ENCODE data around the gene VMO1. TPM values are rescaled to one million over a fixed set of nuclear protein-coding genes. Genes with fewer than 3 reads are reported as not detected.

The VMO1 gene
- total and polyA plus RNA-seq, 9 of the 15 experiments (the other 6 are each of a cell fraction or from before 2014, with no cell fraction given) = 0.31 TPM; not detected in 8

DNA sequence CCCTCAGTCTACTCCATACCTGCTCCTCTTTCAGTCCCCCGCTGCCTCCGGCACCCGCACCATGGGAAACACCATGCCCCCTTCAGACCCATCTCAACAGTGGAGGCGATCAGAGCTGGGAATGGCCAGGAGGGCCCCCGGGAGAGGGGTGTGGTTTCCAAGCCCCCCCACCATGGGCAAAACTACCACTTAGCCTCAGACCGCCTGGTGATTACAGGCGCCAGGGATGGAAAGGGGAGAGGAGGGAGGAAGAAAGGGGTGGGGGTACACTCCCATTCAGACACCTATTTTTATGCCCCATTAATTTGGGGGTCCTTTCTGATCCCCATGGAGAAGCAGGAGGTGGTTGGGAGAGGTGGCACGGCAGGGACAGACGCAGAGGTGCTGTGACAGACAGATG lies 16.1 kb upstream of the VMO1 start, which contains the start of gene C17orf114:
C17orf114 (minus strand) TSS at position 101 of the 400 bp plus-strand sequence.
- no peak for ATAC-seq
- in situ Hi-C loops (cut with MboI) (loop anchor here (5.0 kb wide), 1 partner anchor 80 kb away; no protein-coding TSS in a partner anchor), intact Hi-C loops (cut with micrococcal nuclease) (no loop called here)
- H3K79me2 ChIP-seq (ENCODE audit: control insufficient read depth, insufficient read depth, low read length) = peaks cover 3% of the 10 kb centered on the region
- H3K27me3 ChIP-seq (ENCODE audit: control insufficient read depth in 2 of 2, insufficient read depth in 2 of 2, low read length in 2 of 2) = no peaks in the 10 kb centered on the region
- H3K36me3 ChIP-seq (ENCODE audit: control insufficient read depth, insufficient read depth, low read length) = peaks cover 18% of the 10 kb centered on the region; the same call in 2 of the 3 replicates
- 78% methylated on average over 5 of the region's 9 CpGs for WGBS (ENCODE audit: insufficient coverage, low coverage, missing lambda C conversion rate)
- no peaks in the 10 kb centered on the region for H4K20me1 ChIP-seq (replicated peaks; ENCODE audit: control insufficient read depth, insufficient read depth, low read length)
- no peak within 1 kb of the TSS for H3K9ac ChIP-seq (ENCODE audit: insufficient read depth in 1 of 2, low read depth in 2 of 2, low read length in 2 of 2)
- no peak within 1 kb of the TSS for H2AFZ ChIP-seq (ENCODE audit: low read depth, low read length)
- no peak for TF ChIP-seq ZFP1 (CRISPR knock-in tag; IDR thresholded peaks at IDR 0.05)
- TF ChIP-seq PHTF2 (CRISPR knock-in tag; IDR thresholded peaks at IDR 0.05) = no peak
- no peak for TF ChIP-seq RFX7 (CRISPR knock-in tag; IDR thresholded peaks at IDR 0.05)
- TF ChIP-seq YY1 (IDR thresholded peaks at IDR 0.05; ENCODE audit: borderline replicate concordance in 1 of 3, control insufficient read depth in 1 of 3, extremely low read depth in 1 of 3, insufficient read depth in 3 of 3, insufficient read length in 1 of 3, insufficient replicate concordance in 2 of 3, low read depth in 1 of 3, low read length in 2 of 3) = no peak
- no peak for TF ChIP-seq NR4A1 (CRISPR knock-in tag; IDR thresholded peaks at IDR 0.05)
- TF ChIP-seq NR4A1 (tag; IDR thresholded peaks at IDR 0.05) = no peak
- TF ChIP-seq, protein P1, sequence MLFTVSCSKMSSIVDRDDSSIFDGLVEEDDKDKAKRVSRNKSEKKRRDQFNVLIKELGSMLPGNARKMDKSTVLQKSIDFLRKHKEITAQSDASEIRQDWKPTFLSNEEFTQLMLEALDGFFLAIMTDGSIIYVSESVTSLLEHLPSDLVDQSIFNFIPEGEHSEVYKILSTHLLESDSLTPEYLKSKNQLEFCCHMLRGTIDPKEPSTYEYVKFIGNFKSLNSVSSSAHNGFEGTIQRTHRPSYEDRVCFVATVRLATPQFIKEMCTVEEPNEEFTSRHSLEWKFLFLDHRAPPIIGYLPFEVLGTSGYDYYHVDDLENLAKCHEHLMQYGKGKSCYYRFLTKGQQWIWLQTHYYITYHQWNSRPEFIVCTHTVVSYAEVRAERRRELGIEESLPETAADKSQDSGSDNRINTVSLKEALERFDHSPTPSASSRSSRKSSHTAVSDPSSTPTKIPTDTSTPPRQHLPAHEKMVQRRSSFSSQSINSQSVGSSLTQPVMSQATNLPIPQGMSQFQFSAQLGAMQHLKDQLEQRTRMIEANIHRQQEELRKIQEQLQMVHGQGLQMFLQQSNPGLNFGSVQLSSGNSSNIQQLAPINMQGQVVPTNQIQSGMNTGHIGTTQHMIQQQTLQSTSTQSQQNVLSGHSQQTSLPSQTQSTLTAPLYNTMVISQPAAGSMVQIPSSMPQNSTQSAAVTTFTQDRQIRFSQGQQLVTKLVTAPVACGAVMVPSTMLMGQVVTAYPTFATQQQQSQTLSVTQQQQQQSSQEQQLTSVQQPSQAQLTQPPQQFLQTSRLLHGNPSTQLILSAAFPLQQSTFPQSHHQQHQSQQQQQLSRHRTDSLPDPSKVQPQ (CRISPR knock-in tag; IDR thresholded peaks at IDR 0.05; ENCODE audit: borderline replicate concordance) = no peak
- no peaks in the 10 kb centered on the region for H3K9me1 ChIP-seq (ENCODE audit: control insufficient read depth, insufficient read depth, low read length)
- H3K4me3 ChIP-seq = no peak within 1 kb of the TSS
- H3K9me3 ChIP-seq (replicated peaks; ENCODE audit: control insufficient read depth, insufficient read depth, low read depth, low read length) = no peaks in the 10 kb centered on the region
- DNase-seq (ENCODE audit: extremely low read depth in 1 of 4, low spot score in 3 of 4) = no peak
- peaks cover 3 to 9% of the 10 kb centered on the region in 2 experiments; a peak in 3 of 5 replicates for H3K4me1 ChIP-seq (replicated peaks in 1 of 2; ENCODE audit: control insufficient read depth in 2 of 2, insufficient read depth in 2 of 2, low read length in 2 of 2)
- ChIA-PET CTCF (ENCODE audit: low intra/inter-chr PET ratio) (no interaction called here), POLR2A (no interaction called here)
- no peak within 1 kb of the TSS for H3K4me2 ChIP-seq (ENCODE audit: insufficient read depth, low read length)
- BruUV-seq (replicated peaks) = no TSS peak
- FAIRE-seq = no peak
- H3K27ac ChIP-seq (ENCODE audit: extremely low read depth, low read depth, low read length) = no peak within 1 kb of the TSS
